ENCODE data around the gene NAV2.

Gene NAV2

DNA sequence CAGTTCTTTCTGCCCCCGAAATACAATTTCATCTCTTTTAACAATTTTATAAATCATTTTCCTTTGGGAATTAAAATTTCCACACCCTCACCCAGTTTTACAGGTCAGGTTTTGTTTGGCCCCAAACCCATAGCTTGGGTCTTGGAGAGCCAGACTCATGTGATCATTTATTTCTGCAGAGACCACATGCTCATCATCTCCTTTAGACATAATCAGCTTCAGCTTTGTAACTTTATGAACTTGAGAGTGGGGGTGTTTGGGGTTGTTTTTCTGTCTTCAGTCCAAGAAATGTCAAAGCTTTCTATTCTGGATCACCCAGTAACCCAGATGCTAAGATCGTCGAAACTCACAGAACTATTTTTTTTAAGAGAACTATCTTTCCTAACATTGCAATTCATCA is 376.7 kb downstream of the NAV2 start:
- TF ChIP-seq ESRRG (CRISPR knock-in tag; IDR thresholded peaks at IDR 0.05) (no peak), TOX (CRISPR knock-in tag; IDR thresholded peaks at IDR 0.05; ENCODE audit: borderline replicate concordance) (no peak), ISL1 (CRISPR knock-in tag; IDR thresholded peaks at IDR 0.05) (no peak), RARB (CRISPR knock-in tag; IDR thresholded peaks at IDR 0.05) (no peak), PPARA (CRISPR knock-in tag; IDR thresholded peaks at IDR 0.05; ENCODE audit: borderline replicate concordance) (no peak), TCF4 (CRISPR knock-in tag; IDR thresholded peaks at IDR 0.05; ENCODE audit: borderline replicate concordance) (no peak), ZFP3 (CRISPR knock-in tag; IDR thresholded peaks at IDR 0.05) (no peak), ZNF565 (CRISPR knock-in tag; conservative IDR thresholded peaks at IDR 0.05; ENCODE audit: low read depth) (no peak), CSDC2 (CRISPR knock-in tag; IDR thresholded peaks at IDR 0.05) (no peak), BACH2 (CRISPR knock-in tag; IDR thresholded peaks at IDR 0.05; ENCODE audit: borderline replicate concordance) (no peak), ZC3H10 (CRISPR knock-in tag; IDR thresholded peaks at IDR 0.05) (no peak)
- TF ChIP-seq, protein P1, sequence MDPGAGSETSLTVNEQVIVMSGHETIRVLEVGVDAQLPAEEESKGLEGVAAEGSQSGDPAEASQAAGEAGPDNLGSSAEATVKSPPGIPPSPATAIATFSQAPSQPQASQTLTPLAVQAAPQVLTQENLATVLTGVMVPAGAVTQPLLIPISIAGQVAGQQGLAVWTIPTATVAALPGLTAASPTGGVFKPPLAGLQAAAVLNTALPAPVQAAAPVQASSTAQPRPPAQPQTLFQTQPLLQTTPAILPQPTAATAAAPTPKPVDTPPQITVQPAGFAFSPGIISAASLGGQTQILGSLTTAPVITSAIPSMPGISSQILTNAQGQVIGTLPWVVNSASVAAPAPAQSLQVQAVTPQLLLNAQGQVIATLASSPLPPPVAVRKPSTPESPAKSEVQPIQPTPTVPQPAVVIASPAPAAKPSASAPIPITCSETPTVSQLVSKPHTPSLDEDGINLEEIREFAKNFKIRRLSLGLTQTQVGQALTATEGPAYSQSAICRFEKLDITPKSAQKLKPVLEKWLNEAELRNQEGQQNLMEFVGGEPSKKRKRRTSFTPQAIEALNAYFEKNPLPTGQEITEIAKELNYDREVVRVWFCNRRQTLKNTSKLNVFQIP (CRISPR knock-in tag; IDR thresholded peaks at IDR 0.05; ENCODE audit: borderline replicate concordance, low read depth), result no peak
- TF ChIP-seq, protein P2, sequence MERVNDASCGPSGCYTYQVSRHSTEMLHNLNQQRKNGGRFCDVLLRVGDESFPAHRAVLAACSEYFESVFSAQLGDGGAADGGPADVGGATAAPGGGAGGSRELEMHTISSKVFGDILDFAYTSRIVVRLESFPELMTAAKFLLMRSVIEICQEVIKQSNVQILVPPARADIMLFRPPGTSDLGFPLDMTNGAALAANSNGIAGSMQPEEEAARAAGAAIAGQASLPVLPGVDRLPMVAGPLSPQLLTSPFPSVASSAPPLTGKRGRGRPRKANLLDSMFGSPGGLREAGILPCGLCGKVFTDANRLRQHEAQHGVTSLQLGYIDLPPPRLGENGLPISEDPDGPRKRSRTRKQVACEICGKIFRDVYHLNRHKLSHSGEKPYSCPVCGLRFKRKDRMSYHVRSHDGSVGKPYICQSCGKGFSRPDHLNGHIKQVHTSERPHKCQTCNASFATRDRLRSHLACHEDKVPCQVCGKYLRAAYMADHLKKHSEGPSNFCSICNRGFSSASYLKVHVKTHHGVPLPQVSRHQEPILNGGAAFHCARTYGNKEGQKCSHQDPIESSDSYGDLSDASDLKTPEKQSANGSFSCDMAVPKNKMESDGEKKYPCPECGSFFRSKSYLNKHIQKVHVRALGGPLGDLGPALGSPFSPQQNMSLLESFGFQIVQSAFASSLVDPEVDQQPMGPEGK (CRISPR knock-in tag; IDR thresholded peaks at IDR 0.05; ENCODE audit: borderline replicate concordance), result no peak
- TF ChIP-seq, protein P3, sequence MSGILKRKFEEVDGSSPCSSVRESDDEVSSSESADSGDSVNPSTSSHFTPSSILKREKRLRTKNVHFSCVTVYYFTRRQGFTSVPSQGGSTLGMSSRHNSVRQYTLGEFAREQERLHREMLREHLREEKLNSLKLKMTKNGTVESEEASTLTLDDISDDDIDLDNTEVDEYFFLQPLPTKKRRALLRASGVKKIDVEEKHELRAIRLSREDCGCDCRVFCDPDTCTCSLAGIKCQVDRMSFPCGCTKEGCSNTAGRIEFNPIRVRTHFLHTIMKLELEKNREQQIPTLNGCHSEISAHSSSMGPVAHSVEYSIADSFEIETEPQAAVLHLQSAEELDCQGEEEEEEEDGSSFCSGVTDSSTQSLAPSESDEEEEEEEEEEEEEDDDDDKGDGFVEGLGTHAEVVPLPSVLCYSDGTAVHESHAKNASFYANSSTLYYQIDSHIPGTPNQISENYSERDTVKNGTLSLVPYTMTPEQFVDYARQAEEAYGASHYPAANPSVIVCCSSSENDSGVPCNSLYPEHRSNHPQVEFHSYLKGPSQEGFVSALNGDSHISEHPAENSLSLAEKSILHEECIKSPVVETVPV (CRISPR knock-in tag; IDR thresholded peaks at IDR 0.05), result no peak
- ATAC-seq, result no peak

DNA sequence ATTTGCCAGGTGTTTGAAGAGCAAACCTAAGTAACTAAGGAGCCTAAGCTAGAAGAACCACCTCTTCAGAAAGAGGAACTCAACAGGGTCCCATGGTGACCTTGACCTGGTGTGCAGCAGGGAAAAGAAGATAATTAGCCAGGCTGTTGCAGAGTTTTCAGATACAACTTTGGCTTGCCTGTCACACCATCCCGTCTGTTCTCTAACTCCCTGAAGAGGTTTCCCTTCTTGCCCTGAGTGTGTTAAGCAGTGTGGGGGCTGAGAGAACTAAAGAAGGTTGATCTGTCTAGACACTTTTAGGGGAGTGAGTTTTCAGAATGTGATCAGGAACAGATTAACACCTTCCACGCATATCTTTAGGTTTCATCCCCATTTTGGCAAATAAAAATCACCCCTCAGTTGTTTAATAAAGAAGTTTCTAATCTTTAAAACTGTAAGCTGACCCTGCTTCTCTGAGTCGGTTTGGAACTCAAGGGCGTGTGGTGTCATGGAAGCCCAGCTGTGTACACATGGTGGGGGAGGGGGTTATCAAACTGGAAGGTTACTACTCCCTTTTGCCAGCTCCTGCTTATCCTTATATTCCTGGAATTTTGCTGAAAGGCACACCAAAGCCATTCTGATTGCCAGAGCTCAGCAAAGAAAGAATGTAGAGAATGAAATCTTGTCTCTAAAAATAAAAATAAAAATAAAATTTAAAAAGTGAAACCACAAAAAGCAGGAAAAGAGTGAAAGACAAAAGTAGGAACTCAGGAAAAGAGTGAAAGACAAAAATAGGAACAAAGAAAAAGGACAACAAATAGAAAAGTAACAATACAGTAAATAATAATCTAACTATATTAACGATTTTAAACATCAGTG is 377.4 kb downstream of the NAV2 start:
- TF ChIP-seq BACH2 (CRISPR knock-in tag; IDR thresholded peaks at IDR 0.05; ENCODE audit: borderline replicate concordance) (no peak), TOX (CRISPR knock-in tag; IDR thresholded peaks at IDR 0.05; ENCODE audit: borderline replicate concordance) (no peak), ESRRG (CRISPR knock-in tag; IDR thresholded peaks at IDR 0.05) (no peak), GLIS3 (CRISPR knock-in tag; IDR thresholded peaks at IDR 0.05) (no peak), CSDC2 (CRISPR knock-in tag; IDR thresholded peaks at IDR 0.05) (no peak), ZC3H10 (CRISPR knock-in tag; IDR thresholded peaks at IDR 0.05) (no peak), ZNF8 (CRISPR knock-in tag; IDR thresholded peaks at IDR 0.05) (no peak), ZNF70 (CRISPR knock-in tag; IDR thresholded peaks at IDR 0.05) (no peak), OSR1 (CRISPR knock-in tag; IDR thresholded peaks at IDR 0.05) (no peak), ZNF565 (CRISPR knock-in tag; conservative IDR thresholded peaks at IDR 0.05; ENCODE audit: low read depth) (no peak)
- TF ChIP-seq, protein P4, sequence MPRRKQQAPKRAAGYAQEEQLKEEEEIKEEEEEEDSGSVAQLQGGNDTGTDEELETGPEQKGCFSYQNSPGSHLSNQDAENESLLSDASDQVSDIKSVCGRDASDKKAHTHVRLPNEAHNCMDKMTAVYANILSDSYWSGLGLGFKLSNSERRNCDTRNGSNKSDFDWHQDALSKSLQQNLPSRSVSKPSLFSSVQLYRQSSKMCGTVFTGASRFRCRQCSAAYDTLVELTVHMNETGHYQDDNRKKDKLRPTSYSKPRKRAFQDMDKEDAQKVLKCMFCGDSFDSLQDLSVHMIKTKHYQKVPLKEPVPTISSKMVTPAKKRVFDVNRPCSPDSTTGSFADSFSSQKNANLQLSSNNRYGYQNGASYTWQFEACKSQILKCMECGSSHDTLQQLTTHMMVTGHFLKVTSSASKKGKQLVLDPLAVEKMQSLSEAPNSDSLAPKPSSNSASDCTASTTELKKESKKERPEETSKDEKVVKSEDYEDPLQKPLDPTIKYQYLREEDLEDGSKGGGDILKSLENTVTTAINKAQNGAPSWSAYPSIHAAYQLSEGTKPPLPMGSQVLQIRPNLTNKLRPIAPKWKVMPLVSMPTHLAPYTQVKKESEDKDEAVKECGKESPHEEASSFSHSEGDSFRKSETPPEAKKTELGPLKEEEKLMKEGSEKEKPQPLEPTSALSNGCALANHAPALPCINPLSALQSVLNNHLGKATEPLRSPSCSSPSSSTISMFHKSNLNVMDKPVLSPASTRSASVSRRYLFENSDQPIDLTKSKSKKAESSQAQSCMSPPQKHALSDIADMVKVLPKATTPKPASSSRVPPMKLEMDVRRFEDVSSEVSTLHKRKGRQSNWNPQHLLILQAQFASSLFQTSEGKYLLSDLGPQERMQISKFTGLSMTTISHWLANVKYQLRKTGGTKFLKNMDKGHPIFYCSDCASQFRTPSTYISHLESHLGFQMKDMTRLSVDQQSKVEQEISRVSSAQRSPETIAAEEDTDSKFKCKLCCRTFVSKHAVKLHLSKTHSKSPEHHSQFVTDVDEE (CRISPR knock-in tag; IDR thresholded peaks at IDR 0.05), result no peak
- TF ChIP-seq, protein P1 (CRISPR knock-in tag; IDR thresholded peaks at IDR 0.05; ENCODE audit: borderline replicate concordance, low read depth), result no peak
- TF ChIP-seq, protein P5, sequence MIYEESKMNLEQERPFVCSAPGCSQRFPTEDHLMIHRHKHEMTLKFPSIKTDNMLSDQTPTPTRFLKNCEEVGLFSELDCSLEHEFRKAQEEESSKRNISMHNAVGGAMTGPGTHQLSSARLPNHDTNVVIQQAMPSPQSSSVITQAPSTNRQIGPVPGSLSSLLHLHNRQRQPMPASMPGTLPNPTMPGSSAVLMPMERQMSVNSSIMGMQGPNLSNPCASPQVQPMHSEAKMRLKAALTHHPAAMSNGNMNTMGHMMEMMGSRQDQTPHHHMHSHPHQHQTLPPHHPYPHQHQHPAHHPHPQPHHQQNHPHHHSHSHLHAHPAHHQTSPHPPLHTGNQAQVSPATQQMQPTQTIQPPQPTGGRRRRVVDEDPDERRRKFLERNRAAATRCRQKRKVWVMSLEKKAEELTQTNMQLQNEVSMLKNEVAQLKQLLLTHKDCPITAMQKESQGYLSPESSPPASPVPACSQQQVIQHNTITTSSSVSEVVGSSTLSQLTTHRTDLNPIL (CRISPR knock-in tag; IDR thresholded peaks at IDR 0.05; ENCODE audit: low read depth), result no peak
- ATAC-seq, result peak; percentile 9; the same call in 2 of the 3 replicates

All from SK-N-SH treated with all-trans-retinoic acid at 6 μM for 48 hours (cell line).